Prostate gland (tissue), 2 donors: ENCODE measurements around the gene THAP4.

Experiments
- POLR2A ChIP-seq: fragments of 450-650 bp; IDR thresholded peaks from one replicate; pipeline ENCODE4 v1.6.1; 2016; ENCODE audit warnings: antibody characterized with exemption, mild to moderate bottlenecking
- POLR2AphosphoS5 ChIP-seq: sonication (generic); formaldehyde crosslinking; IDR thresholded peaks from one replicate; pipeline ENCODE4 v1.6.1; 2017; ENCODE audit warnings: antibody characterized with exemption
- TF ChIP-seq, protein P1 (sequence below), 4 experiments: fragments of 200-600 bp in 2 of 4; fragments of 450-650 bp in 2 of 4; sonication (generic) in 2 of 4; IDR thresholded peaks; 1 replicate in 3 of 4; 2 replicates in 1 of 4; pipeline ENCODE4 v1.5.1; 2016 to 2019; ENCODE audit warnings: antibody characterized with exemption in 4 of 4, mild to moderate bottlenecking in 2 of 4, moderate library complexity in 2 of 4

DNA sequence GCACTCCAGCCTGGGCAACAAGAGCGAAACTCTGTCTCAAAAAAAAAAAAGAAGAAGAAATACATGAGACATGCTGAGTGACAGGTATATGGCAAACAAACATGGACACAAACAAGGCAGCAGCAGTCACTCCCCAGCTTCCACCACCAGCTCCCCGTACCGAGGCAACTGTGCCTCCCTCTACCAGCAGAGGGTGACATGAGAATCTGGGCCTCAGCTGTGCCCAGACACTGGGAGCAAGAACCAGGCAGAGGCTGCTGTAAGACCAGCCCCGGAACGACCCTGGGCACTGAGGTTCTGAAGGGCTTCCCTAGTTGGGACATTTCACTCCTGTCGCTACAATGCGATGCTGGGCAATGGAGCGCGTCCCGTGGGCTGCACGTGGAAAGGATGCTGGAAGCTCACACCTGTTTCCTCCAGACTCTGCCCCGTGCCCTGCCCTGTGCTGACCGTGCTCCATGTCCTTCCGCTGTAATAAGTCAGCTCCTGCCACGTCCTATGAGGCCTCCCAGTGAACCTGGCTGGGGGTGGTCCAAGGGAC, 41.3 kb downstream of the THAP4 start:
- TF ChIP-seq, protein P1, sequence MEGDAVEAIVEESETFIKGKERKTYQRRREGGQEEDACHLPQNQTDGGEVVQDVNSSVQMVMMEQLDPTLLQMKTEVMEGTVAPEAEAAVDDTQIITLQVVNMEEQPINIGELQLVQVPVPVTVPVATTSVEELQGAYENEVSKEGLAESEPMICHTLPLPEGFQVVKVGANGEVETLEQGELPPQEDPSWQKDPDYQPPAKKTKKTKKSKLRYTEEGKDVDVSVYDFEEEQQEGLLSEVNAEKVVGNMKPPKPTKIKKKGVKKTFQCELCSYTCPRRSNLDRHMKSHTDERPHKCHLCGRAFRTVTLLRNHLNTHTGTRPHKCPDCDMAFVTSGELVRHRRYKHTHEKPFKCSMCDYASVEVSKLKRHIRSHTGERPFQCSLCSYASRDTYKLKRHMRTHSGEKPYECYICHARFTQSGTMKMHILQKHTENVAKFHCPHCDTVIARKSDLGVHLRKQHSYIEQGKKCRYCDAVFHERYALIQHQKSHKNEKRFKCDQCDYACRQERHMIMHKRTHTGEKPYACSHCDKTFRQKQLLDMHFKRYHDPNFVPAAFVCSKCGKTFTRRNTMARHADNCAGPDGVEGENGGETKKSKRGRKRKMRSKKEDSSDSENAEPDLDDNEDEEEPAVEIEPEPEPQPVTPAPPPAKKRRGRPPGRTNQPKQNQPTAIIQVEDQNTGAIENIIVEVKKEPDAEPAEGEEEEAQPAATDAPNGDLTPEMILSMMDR (IDR thresholded peaks at IDR 0.05), result peak in 2 of 4 experiments; percentile 8 to 35
- peak; percentile 5 for TF ChIP-seq POLR2AphosphoS5
- no peak for TF ChIP-seq POLR2A
